ENCODE measurements around the gene WWC2. TPM values are rescaled to one million over a fixed set of nuclear protein-coding genes. Genes with fewer than 3 reads are reported as not detected.

WWC2 gene
- polyA plus RNA-seq, 2 of the 4 experiments (the other 2 are of a cell fraction): 14.9 to 26.9 TPM

- WGBS (ENCODE audit: missing lambda C conversion rate): 68% methylated on average over 17 of the region's 17 CpGs
- Histone ChIP-seq H3K4me3 (no peak overlapping the region), H3K9me3 (no peaks in the 10 kb centered on the region), H3K4me1 (peaks cover 4% of the 10 kb centered on the region; the same call in 1 of the 3 replicates), H3K4me2 (no peak overlapping the region), H3K27ac (no peak overlapping the region)
- ChIA-PET CTCF (no interaction called here), POLR2A (no interaction called here)
- no peak for FAIRE-seq
- TF ChIP-seq TFCP2L1 (CRISPR knock-in tag; IDR thresholded peaks at IDR 0.05) (no peak), ZFP36 (IDR thresholded peaks at IDR 0.05; ENCODE audit: borderline replicate concordance, partially characterized antibody) (no peak), HDAC2 (IDR thresholded peaks at IDR 0.05) (no peak), RFX5 (IDR thresholded peaks at IDR 0.05) (no peak), EHF (CRISPR knock-in tag; IDR thresholded peaks at IDR 0.05) (peak; percentile 75), MYC (IDR thresholded peaks at IDR 0.05; ENCODE audit: borderline replicate concordance, low read length) (no peak), ATOH8 (CRISPR knock-in tag; IDR thresholded peaks at IDR 0.05; ENCODE audit: low read depth) (peak; percentile 82; the same call in 1 of the 2 replicates), CHD2 (IDR thresholded peaks at IDR 0.05; ENCODE audit: low read length, partially characterized antibody) (no peak), BHLHE40 (IDR thresholded peaks at IDR 0.05; ENCODE audit: low read depth, low read length) (no peak), RNF2 (IDR thresholded peaks at IDR 0.05; ENCODE audit: borderline replicate concordance, low read depth) (no peak), FOXS1 (CRISPR knock-in tag; IDR thresholded peaks at IDR 0.05) (0 out of 2 replicates have a peak, but pooled peaks have one; percentile 44), FOSL2 (IDR thresholded peaks at IDR 0.05) (no peak), FOSL2 (CRISPR knock-in tag; IDR thresholded peaks at IDR 0.05) (no peak), HOXB5 (CRISPR knock-in tag; IDR thresholded peaks at IDR 0.05) (peak; percentile 81; the same call in 1 of the 2 replicates), HOXB13 (CRISPR knock-in tag; IDR thresholded peaks at IDR 0.05; ENCODE audit: low read depth) (peak; percentile 67; the same call in 1 of the 2 replicates), ZC3H11A (IDR thresholded peaks at IDR 0.05) (no peak), RARB (CRISPR knock-in tag; IDR thresholded peaks at IDR 0.05) (no peak)
- peak in 1 of 2 experiments; percentile 66; a peak in 3 of 6 replicates for ATAC-seq
- DNase-seq (ENCODE audit: low read depth in 1 of 2, low spot score in 1 of 2): peak in 1 of 2 experiments; percentile 47
These were observed 249.9 kb downstream of the WWC2 start for GRCh38 chr4:183348706-183349659.

- CTCF ChIA-PET: no interaction called here
- Histone ChIP-seq H3K4me1 (peaks cover 4% of the 10 kb centered on the region; the same call in 1 of the 3 replicates), H3K4me3 (no peak overlapping the region), H3K9me3 (no peaks in the 10 kb centered on the region), H3K4me2 (no peak overlapping the region), H3K27ac (no peak overlapping the region)
- DNase-seq (ENCODE audit: low read depth in 1 of 2, low spot score in 1 of 2) (no peak), ATAC-seq (no peak), FAIRE-seq (no peak)
- POLR2A ChIA-PET: no interaction called here
- TF ChIP-seq PHF8 (IDR thresholded peaks at IDR 0.05; ENCODE audit: borderline replicate concordance, low read depth): no peak
- TF ChIP-seq SMC3 (IDR thresholded peaks at IDR 0.05): no peak
- TF ChIP-seq BHLHE40 (IDR thresholded peaks at IDR 0.05; ENCODE audit: low read depth, low read length): no peak
- no peak for TF ChIP-seq MAFK (IDR thresholded peaks at IDR 0.05; ENCODE audit: partially characterized antibody)
- no peak for TF ChIP-seq POLR2AphosphoS2 (conservative IDR thresholded peaks at IDR 0.05; ENCODE audit: low read length)
- TF ChIP-seq RARB (CRISPR knock-in tag; IDR thresholded peaks at IDR 0.05): no peak
- TF ChIP-seq ATOH8 (CRISPR knock-in tag; IDR thresholded peaks at IDR 0.05; ENCODE audit: low read depth): no peak
- no peak for TF ChIP-seq TP53 (CRISPR knock-in tag; IDR thresholded peaks at IDR 0.05)
- TF ChIP-seq HOXA7 (CRISPR knock-in tag; IDR thresholded peaks at IDR 0.05): no peak
- TF ChIP-seq ELK1 (IDR thresholded peaks at IDR 0.05; ENCODE audit: low read depth, low read length): no peak
- no peak for TF ChIP-seq NPAS2 (CRISPR knock-in tag; IDR thresholded peaks at IDR 0.05; ENCODE audit: borderline replicate concordance)
- WGBS (ENCODE audit: missing lambda C conversion rate): 88% methylated on average over 9 of the region's 9 CpGs
These were observed 250.6 kb downstream of the WWC2 start for GRCh38 chr4:183349673-183350072.

Data from A549 (cell line).